OCI-LY7 (cell line): ENCODE results near the gene UMPS. TPM values are rescaled to one million over a fixed set of nuclear protein-coding genes. Genes with fewer than 3 reads are reported as not detected.

Experiments used
- BruUV-seq: library from RNA; stranded (reverse); fragments of 400-500 nt; replicated peaks from 2 replicates; lab custom pipeline; 2021; lab: Mats Ljungman, UMichigan
- CTCF ChIA-PET: fragments of 300-600 bp; sonication (Branson Sonifier 250); formaldehyde crosslinking; loops from one replicate; lab custom pipeline; 2022; ENCODE audit warnings: antibody characterized with exemption; ENCODE audit not compliant: unreplicated experiment; lab: Charles Lee
- POLR2A ChIA-PET: fragments of 300-600 bp; sonication (Branson Sonifier 250); formaldehyde crosslinking; loops from one replicate; lab custom pipeline; 2022; ENCODE audit warnings: antibody characterized with exemption; lab: Charles Lee
- DNase-seq: peaks from one replicate; pipeline ENCODE4 v3.0.0-alpha.2; 2015; ENCODE audit warnings: low spot score
- H2AFZ ChIP-seq: fragments of 200-600 bp; sonication (generic), shearing (Covaris generic); 2 replicates; pipeline ENCODE4 v1.6.1; 2014; ENCODE audit warnings: mild to moderate bottlenecking, antibody characterized with exemption, low read length, moderate library complexity
- H3K27ac ChIP-seq: fragments of 200-600 bp; sonication (generic); 2 replicates; pipeline ENCODE4 v1.5.1; 2014; ENCODE audit warnings: mixed run types, low read depth, mild to moderate bottlenecking, moderate library complexity, low read length, inconsistent platforms; ENCODE audit not compliant: poor library complexity, severe bottlenecking
- H3K36me3 ChIP-seq: fragments of 200-600 bp; sonication (generic); 2 replicates; pipeline ENCODE4 v1.6.1; 2014; ENCODE audit warnings: mild to moderate bottlenecking, antibody characterized with exemption, low read length, moderate library complexity, mixed read lengths; ENCODE audit not compliant: insufficient read depth
- H3K4me1 ChIP-seq: fragments of 200-600 bp; sonication (generic); 2 replicates; pipeline ENCODE4 v1.5.1; 2014; ENCODE audit warnings: mild to moderate bottlenecking, low read length; ENCODE audit not compliant: insufficient read depth, poor library complexity, severe bottlenecking
- H3K4me2 ChIP-seq: fragments of 200-600 bp; sonication (generic); 2 replicates; pipeline ENCODE4 v1.6.1; 2014; ENCODE audit warnings: mild to moderate bottlenecking, low read length
- H3K4me3 ChIP-seq: fragments of 200-600 bp; sonication (generic); 2 replicates; pipeline ENCODE4 v1.5.1; 2014; ENCODE audit warnings: mild to moderate bottlenecking, low read depth, low read length; ENCODE audit not compliant: poor library complexity, severe bottlenecking
- H3K79me2 ChIP-seq: fragments of 200-600 bp; sonication (generic); 2 replicates; pipeline ENCODE4 v1.6.1; 2016; ENCODE audit warnings: low read depth, mild to moderate bottlenecking, low read length, moderate library complexity, mixed read lengths; ENCODE audit not compliant: insufficient read depth
- H3K9me2 ChIP-seq: fragments of 200-600 bp; sonication (generic); 2 replicates; pipeline ENCODE4 v1.6.1; 2016; ENCODE audit warnings: mild to moderate bottlenecking, low read length, mixed read lengths; ENCODE audit not compliant: insufficient read depth
- H3K9me3 ChIP-seq: fragments of 200-600 bp; sonication (generic); 2 replicates; pipeline ENCODE4 v1.6.1; 2014; ENCODE audit warnings: mild to moderate bottlenecking, mixed run types, low read length, mixed read lengths
- H4K20me1 ChIP-seq: fragments of 200-600 bp; sonication (generic); 2 replicates; pipeline ENCODE4 v1.6.1; 2014; ENCODE audit warnings: mild to moderate bottlenecking, antibody characterized with exemption, low read length, moderate library complexity, mixed read lengths; ENCODE audit not compliant: insufficient read depth
- EZH2phosphoT487 ChIP-seq: fragments of 200-600 bp; sonication (generic); IDR thresholded peaks from 2 replicates; pipeline ENCODE4 v1.6.1; 2018; ENCODE audit warnings: low read depth, borderline replicate concordance, mild to moderate bottlenecking, mixed run types, antibody characterized with exemption, low read length, moderate library complexity, mixed read lengths
- intact Hi-C: fragments of 100-400 bp; cut with micrococcal nuclease; formaldehyde crosslinking; loops from one replicate; pipeline ENCODE4 v1.10.0; 2022; ENCODE audit not compliant: unreplicated experiment
- total RNA-seq, 2 experiments: library from RNA; depleted of rRNA in 1 of 2; stranded (reverse); fragments of >200 nt in 1 of 2; shearing (Covaris generic) in 1 of 2; gene quantifications; 2 replicates each; pipeline ENCODE4 v1.2.3, GENCODE V29; 2014 to 2022
- TF ChIP-seq, protein P1 (sequence below): fragments of 200-600 bp; sonication (generic); conservative IDR thresholded peaks from 2 replicates; pipeline ENCODE4 v1.5.1; 2014; ENCODE audit warnings: mild to moderate bottlenecking, antibody characterized with exemption, low read length, moderate library complexity, mixed read lengths

UMPS gene
- total RNA-seq, 2 experiments from 2014 or later, result 24.8 to 62.7 TPM

- ChIA-PET CTCF (no interaction called here), POLR2A (interaction anchor here (0.6 to 0.7 kb wide), 4 partner anchors 31 to 942 kb away, joined by 3 to 4 read pairs (median 3); no protein-coding TSS in a partner anchor)
- Histone ChIP-seq H2AFZ (no peak overlapping the region), H3K27ac (no peak overlapping the region), H3K4me2 (no peak overlapping the region), H3K79me2 (no peaks in the 10 kb centered on the region), H3K9me3 (no peaks in the 10 kb centered on the region), H3K4me1 (no peaks in the 10 kb centered on the region), H3K36me3 (no peaks in the 10 kb centered on the region), H4K20me1 (no peaks in the 10 kb centered on the region), H3K4me3 (no peak overlapping the region), H3K9me2 (no peaks in the 10 kb centered on the region)
- no TSS peak for BruUV-seq
- intact Hi-C loops, result no loop called here
- no peak for TF ChIP-seq EZH2phosphoT487
- TF ChIP-seq, protein P1, sequence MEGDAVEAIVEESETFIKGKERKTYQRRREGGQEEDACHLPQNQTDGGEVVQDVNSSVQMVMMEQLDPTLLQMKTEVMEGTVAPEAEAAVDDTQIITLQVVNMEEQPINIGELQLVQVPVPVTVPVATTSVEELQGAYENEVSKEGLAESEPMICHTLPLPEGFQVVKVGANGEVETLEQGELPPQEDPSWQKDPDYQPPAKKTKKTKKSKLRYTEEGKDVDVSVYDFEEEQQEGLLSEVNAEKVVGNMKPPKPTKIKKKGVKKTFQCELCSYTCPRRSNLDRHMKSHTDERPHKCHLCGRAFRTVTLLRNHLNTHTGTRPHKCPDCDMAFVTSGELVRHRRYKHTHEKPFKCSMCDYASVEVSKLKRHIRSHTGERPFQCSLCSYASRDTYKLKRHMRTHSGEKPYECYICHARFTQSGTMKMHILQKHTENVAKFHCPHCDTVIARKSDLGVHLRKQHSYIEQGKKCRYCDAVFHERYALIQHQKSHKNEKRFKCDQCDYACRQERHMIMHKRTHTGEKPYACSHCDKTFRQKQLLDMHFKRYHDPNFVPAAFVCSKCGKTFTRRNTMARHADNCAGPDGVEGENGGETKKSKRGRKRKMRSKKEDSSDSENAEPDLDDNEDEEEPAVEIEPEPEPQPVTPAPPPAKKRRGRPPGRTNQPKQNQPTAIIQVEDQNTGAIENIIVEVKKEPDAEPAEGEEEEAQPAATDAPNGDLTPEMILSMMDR, result no peak
- DNase-seq, result no peak
Measured at GRCh38 chr3:124700880-124701684, 29.2 kb upstream of the UMPS start.

DNA sequence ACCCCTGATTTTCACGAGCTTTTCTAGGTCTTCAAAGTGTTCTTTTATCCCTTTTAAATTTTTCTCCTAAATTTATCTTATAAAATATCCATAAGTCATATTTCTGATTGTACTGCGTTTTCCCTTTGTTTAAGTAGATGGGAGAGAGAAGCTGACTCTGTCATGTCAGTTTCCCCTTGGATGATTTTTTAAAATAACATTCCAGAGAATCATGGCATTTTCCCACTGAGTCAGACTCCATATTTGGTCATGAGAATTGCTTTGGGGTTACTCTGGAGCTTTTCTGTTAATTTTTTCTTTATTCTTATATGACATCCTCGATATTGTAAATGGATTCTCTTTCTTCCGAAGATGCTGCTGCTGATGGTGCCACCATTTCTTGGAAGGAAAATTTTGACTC, 28.6 kb upstream of the UMPS start:
- H3K4me1 ChIP-seq, result no peaks in the 10 kb centered on the region
- H3K79me2 ChIP-seq, result no peaks in the 10 kb centered on the region
- H2AFZ ChIP-seq, result no peak overlapping the region
- no peak overlapping the region for H3K4me2 ChIP-seq
- no peak overlapping the region for H3K27ac ChIP-seq
- no TSS peak for BruUV-seq
- no peak overlapping the region for H3K4me3 ChIP-seq
- no peaks in the 10 kb centered on the region for H3K9me3 ChIP-seq
- H3K9me2 ChIP-seq, result no peaks in the 10 kb centered on the region
- no peak for TF ChIP-seq EZH2phosphoT487
- TF ChIP-seq, protein P1, result no peak
- no peaks in the 10 kb centered on the region for H3K36me3 ChIP-seq
- ChIA-PET POLR2A (interaction anchor here (0.6 to 0.7 kb wide), 2 partner anchors 31 to 437 kb away, joined by 3 to 4 read pairs; no protein-coding TSS in a partner anchor), CTCF (no interaction called here)
- intact Hi-C loops, result no loop called here
- H4K20me1 ChIP-seq, result no peaks in the 10 kb centered on the region
- no peak for DNase-seq

GRCh38 chr3:124702950-124703349, 27.3 kb upstream of the UMPS start:
- Histone ChIP-seq H3K27ac (no peak overlapping the region), H2AFZ (no peak overlapping the region), H3K36me3 (no peaks in the 10 kb centered on the region), H3K9me2 (no peaks in the 10 kb centered on the region), H3K4me2 (no peak overlapping the region), H3K4me3 (no peak overlapping the region), H3K79me2 (no peaks in the 10 kb centered on the region), H3K9me3 (no peaks in the 10 kb centered on the region), H3K4me1 (no peaks in the 10 kb centered on the region), H4K20me1 (no peaks in the 10 kb centered on the region)
- BruUV-seq, result no TSS peak
- ChIA-PET POLR2A (no interaction called here), CTCF (no interaction called here)
- TF ChIP-seq, protein P1, result no peak
- TF ChIP-seq EZH2phosphoT487, result no peak
- intact Hi-C loops, result no loop called here
- DNase-seq, result no peak
